ENCODE measurements around the gene CHI3L2. TPM values are rescaled to one million over a fixed set of nuclear protein-coding genes. Genes with fewer than 3 reads are reported as not detected.

Gene CHI3L2
- total and polyA plus RNA-seq, 10 of the 15 experiments (the other 5 are each of a cell fraction or from before 2014, with no cell fraction given) = 37.1 to 508 (median 98.3) TPM

DNA sequence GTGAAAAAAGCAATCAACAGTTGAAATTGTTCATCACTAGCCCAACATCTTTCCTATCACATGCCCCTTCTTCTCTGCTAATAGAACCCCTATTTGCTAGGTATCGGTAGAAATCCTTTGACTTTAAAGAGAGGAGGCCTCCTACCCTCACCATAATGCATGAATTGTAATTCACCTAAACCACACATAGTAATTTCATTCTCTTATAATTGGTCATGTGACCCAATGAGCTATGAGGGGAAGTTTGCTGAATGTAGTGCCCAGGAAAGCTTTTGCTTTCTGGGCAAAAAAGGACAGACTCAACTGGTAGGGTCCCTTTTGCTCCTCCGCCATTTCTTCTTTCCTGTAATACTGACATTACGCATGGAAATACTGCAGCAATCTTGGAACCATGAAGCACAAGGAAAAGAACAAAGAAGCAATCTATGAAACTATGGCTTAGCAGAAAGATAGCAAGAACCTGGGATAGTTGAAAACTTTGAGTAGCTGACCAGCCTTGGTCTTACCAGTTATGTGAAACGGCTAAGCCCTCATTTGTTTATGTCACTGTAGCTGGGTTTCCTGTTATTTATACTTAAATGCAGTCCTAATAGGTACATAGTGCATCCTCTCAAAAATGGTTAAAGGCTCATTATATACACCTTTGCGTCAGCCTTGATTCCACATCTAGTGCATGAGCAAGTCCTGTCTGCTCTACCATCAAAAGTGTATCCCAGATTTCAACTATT is 10.2 kb upstream of the CHI3L2 start (continued):
- TF ChIP-seq, protein P1, sequence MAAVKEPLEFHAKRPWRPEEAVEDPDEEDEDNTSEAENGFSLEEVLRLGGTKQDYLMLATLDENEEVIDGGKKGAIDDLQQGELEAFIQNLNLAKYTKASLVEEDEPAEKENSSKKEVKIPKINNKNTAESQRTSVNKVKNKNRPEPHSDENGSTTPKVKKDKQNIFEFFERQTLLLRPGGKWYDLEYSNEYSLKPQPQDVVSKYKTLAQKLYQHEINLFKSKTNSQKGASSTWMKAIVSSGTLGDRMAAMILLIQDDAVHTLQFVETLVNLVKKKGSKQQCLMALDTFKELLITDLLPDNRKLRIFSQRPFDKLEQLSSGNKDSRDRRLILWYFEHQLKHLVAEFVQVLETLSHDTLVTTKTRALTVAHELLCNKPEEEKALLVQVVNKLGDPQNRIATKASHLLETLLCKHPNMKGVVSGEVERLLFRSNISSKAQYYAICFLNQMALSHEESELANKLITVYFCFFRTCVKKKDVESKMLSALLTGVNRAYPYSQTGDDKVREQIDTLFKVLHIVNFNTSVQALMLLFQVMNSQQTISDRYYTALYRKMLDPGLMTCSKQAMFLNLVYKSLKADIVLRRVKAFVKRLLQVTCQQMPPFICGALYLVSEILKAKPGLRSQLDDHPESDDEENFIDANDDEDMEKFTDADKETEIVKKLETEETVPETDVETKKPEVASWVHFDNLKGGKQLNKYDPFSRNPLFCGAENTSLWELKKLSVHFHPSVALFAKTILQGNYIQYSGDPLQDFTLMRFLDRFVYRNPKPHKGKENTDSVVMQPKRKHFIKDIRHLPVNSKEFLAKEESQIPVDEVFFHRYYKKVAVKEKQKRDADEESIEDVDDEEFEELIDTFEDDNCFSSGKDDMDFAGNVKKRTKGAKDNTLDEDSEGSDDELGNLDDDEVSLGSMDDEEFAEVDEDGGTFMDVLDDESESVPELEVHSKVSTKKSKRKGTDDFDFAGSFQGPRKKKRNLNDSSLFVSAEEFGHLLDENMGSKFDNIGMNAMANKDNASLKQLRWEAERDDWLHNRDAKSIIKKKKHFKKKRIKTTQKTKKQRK (IDR thresholded peaks at IDR 0.05; ENCODE audit: low read depth, low read length) = no peak
- TF ChIP-seq, protein P2, sequence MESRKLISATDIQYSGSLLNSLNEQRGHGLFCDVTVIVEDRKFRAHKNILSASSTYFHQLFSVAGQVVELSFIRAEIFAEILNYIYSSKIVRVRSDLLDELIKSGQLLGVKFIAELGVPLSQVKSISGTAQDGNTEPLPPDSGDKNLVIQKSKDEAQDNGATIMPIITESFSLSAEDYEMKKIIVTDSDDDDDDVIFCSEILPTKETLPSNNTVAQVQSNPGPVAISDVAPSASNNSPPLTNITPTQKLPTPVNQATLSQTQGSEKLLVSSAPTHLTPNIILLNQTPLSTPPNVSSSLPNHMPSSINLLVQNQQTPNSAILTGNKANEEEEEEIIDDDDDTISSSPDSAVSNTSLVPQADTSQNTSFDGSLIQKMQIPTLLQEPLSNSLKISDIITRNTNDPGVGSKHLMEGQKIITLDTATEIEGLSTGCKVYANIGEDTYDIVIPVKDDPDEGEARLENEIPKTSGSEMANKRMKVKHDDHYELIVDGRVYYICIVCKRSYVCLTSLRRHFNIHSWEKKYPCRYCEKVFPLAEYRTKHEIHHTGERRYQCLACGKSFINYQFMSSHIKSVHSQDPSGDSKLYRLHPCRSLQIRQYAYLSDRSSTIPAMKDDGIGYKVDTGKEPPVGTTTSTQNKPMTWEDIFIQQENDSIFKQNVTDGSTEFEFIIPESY (IDR thresholded peaks at IDR 0.05) = no peak
- TF ChIP-seq NR2C2 (IDR thresholded peaks at IDR 0.05; ENCODE audit: borderline replicate concordance, control insufficient read depth, insufficient read length, low read depth) (no peak), ZNF207 (IDR thresholded peaks at IDR 0.05; ENCODE audit: borderline replicate concordance) (no peak), MTA3 (IDR thresholded peaks at IDR 0.05; ENCODE audit: borderline replicate concordance, low read length) (no peak), SREBF1 (IDR thresholded peaks at IDR 0.05; ENCODE audit: low read length) (no peak), PAX5 (IDR thresholded peaks at IDR 0.05; ENCODE audit: borderline replicate concordance, low read depth, low read length) (no peak; the same call in 1 of the 2 replicates), BHLHE40 (IDR thresholded peaks at IDR 0.05; ENCODE audit: borderline replicate concordance in 1 of 2, low read depth in 2 of 2, low read length in 1 of 2) (peak in 1 of 2 experiments; percentile 49; a peak in 1 of 4 replicates), BMI1 (IDR thresholded peaks at IDR 0.05; ENCODE audit: borderline replicate concordance) (no peak), JUND (IDR thresholded peaks at IDR 0.05; ENCODE audit: low read depth, low read length) (no peak), HDGF (IDR thresholded peaks at IDR 0.05) (no peak), IKZF2 (IDR thresholded peaks at IDR 0.05) (no peak)
- TF ChIP-seq, protein P3, sequence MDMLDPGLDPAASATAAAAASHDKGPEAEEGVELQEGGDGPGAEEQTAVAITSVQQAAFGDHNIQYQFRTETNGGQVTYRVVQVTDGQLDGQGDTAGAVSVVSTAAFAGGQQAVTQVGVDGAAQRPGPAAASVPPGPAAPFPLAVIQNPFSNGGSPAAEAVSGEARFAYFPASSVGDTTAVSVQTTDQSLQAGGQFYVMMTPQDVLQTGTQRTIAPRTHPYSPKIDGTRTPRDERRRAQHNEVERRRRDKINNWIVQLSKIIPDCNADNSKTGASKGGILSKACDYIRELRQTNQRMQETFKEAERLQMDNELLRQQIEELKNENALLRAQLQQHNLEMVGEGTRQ (IDR thresholded peaks at IDR 0.05; ENCODE audit: borderline replicate concordance, low read depth, low read length) = peak; percentile 49; the same call in 1 of the 2 replicates
- TF ChIP-seq, protein P4, sequence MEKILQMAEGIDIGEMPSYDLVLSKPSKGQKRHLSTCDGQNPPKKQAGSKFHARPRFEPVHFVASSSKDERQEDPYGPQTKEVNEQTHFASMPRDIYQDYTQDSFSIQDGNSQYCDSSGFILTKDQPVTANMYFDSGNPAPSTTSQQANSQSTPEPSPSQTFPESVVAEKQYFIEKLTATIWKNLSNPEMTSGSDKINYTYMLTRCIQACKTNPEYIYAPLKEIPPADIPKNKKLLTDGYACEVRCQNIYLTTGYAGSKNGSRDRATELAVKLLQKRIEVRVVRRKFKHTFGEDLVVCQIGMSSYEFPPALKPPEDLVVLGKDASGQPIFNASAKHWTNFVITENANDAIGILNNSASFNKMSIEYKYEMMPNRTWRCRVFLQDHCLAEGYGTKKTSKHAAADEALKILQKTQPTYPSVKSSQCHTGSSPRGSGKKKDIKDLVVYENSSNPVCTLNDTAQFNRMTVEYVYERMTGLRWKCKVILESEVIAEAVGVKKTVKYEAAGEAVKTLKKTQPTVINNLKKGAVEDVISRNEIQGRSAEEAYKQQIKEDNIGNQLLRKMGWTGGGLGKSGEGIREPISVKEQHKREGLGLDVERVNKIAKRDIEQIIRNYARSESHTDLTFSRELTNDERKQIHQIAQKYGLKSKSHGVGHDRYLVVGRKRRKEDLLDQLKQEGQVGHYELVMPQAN (conservative IDR thresholded peaks at IDR 0.05) = no peak
- TF ChIP-seq, protein P5, sequence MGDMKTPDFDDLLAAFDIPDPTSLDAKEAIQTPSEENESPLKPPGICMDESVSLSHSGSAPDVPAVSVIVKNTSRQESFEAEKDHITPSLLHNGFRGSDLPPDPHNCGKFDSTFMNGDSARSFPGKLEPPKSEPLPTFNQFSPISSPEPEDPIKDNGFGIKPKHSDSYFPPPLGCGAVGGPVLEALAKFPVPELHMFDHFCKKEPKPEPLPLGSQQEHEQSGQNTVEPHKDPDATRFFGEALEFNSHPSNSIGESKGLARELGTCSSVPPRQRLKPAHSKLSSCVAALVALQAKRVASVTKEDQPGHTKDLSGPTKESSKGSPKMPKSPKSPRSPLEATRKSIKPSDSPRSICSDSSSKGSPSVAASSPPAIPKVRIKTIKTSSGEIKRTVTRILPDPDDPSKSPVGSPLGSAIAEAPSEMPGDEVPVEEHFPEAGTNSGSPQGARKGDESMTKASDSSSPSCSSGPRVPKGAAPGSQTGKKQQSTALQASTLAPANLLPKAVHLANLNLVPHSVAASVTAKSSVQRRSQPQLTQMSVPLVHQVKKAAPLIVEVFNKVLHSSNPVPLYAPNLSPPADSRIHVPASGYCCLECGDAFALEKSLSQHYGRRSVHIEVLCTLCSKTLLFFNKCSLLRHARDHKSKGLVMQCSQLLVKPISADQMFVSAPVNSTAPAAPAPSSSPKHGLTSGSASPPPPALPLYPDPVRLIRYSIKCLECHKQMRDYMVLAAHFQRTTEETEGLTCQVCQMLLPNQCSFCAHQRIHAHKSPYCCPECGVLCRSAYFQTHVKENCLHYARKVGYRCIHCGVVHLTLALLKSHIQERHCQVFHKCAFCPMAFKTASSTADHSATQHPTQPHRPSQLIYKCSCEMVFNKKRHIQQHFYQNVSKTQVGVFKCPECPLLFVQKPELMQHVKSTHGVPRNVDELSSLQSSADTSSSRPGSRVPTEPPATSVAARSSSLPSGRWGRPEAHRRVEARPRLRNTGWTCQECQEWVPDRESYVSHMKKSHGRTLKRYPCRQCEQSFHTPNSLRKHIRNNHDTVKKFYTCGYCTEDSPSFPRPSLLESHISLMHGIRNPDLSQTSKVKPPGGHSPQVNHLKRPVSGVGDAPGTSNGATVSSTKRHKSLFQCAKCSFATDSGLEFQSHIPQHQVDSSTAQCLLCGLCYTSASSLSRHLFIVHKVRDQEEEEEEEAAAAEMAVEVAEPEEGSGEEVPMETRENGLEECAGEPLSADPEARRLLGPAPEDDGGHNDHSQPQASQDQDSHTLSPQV (IDR thresholded peaks at IDR 0.05) = no peak

Measured in GM12878 (cell line).